SK-N-DZ (cell line): ENCODE data around the gene MTA3. TPM values are rescaled to one million over a fixed set of nuclear protein-coding genes. Genes with fewer than 3 reads are reported as not detected.
A peak's percentile ranks its signal among the peaks of the same experiment; 100 is the strongest.
"Not testable (repeated sequence)": the region's sequence is repeated elsewhere in the genome, so short reads cannot be mapped to it uniquely, and the experiment has no call there.

Experiments used
- DNase-seq: peaks from one replicate; pipeline ENCODE4 v3.0.0-alpha.2; 2015; ENCODE audit warnings: low spot score
- polyA plus RNA-seq, 2 experiments: library from polyadenylated mRNA; depleted of rRNA; stranded (reverse); fragments of >200 nt; gene quantifications; 2 replicates each; pipeline ENCODE4 v1.2.3, GENCODE V29; 2014

Gene MTA3
- polyA plus RNA-seq (2014; cell fraction: cytosol; rRNA removed): 33.4 and 43.6 TPM in 2 replicates
- polyA plus RNA-seq (2014; cell fraction: nucleus; rRNA removed): 26.9 and 35.4 TPM in 2 replicates

- no peak for DNase-seq
Observed at GRCh38 chr2:42568401-42569115, at the start of gene MTA3. MTA3 (plus strand) TSS chr2:42568632; CDS start chr2:42568746, 114 bp downstream.

- DNase-seq: no peak
Observed at GRCh38 chr2:42519624-42520023, 48.8 kb upstream of the MTA3 start.

GRCh38 chr2:42522035-42522434, 46.4 kb upstream of the MTA3 start:
- no peak for DNase-seq

GRCh38 chr2:42523341-42523740, 45.1 kb upstream of the MTA3 start:
- DNase-seq: no peak

- no peak for DNase-seq
Observed at GRCh38 chr2:42532397-42532796, 36.0 kb upstream of the MTA3 start.

GRCh38 chr2:42537493-42537892, 30.9 kb upstream of the MTA3 start:
- no peak for DNase-seq

GRCh38 chr2:42542871-42543270, 25.6 kb upstream of the MTA3 start:
- DNase-seq: no peak

GRCh38 chr2:42545023-42545721, 23.3 kb upstream of the MTA3 start:
- DNase-seq: no peak

GRCh38 chr2:42545841-42546390, 22.5 kb upstream of the MTA3 start:
- no peak for DNase-seq

- DNase-seq: peak; percentile 35
Observed at GRCh38 chr2:42547014-42547413, 21.4 kb upstream of the MTA3 start.

- DNase-seq: no peak
Observed at GRCh38 chr2:42547446-42548295, 20.8 kb upstream of the MTA3 start.

GRCh38 chr2:42550870-42551269, 17.6 kb upstream of the MTA3 start:
- no peak for DNase-seq

- no peak for DNase-seq
Observed at GRCh38 chr2:42554392-42554791, 14.0 kb upstream of the MTA3 start.

- no peak for DNase-seq
Observed at GRCh38 chr2:42556315-42556890, 12.0 kb upstream of the MTA3 start.

- no peak for DNase-seq
Observed at GRCh38 chr2:42557306-42557705, 11.1 kb upstream of the MTA3 start.

GRCh38 chr2:42558827-42559226, 9.6 kb upstream of the MTA3 start:
- DNase-seq: no peak

- DNase-seq: not testable (repeated sequence)
Observed at GRCh38 chr2:42560133-42560532, 8.3 kb upstream of the MTA3 start.

- DNase-seq: no peak
Observed at GRCh38 chr2:42560899-42561298, 7.5 kb upstream of the MTA3 start.

GRCh38 chr2:42562474-42563144, 5.8 kb upstream of the MTA3 start:
- DNase-seq: no peak

- no peak for DNase-seq
Observed at GRCh38 chr2:42566025-42566424, 2.4 kb upstream of the MTA3 start.

GRCh38 chr2:42566837-42567321, 1.6 kb upstream of the MTA3 start:
- DNase-seq: no peak
